HG03460 (cell line): ENCODE results near the gene ARHGAP24.
A peak's percentile ranks its signal among the peaks of the same experiment; 100 is the strongest.
"Not testable (repeated sequence)": the region's sequence is repeated elsewhere in the genome, so short reads cannot be mapped to it uniquely, and the experiment has no call there.

Experiments
- ATAC-seq: cut with Tn5 transposase; IDR thresholded peaks from one replicate; pipeline ENCODE4 v1.9.1; 2021; ENCODE audit not compliant: unreplicated experiment

The ARHGAP24 gene

DNA sequence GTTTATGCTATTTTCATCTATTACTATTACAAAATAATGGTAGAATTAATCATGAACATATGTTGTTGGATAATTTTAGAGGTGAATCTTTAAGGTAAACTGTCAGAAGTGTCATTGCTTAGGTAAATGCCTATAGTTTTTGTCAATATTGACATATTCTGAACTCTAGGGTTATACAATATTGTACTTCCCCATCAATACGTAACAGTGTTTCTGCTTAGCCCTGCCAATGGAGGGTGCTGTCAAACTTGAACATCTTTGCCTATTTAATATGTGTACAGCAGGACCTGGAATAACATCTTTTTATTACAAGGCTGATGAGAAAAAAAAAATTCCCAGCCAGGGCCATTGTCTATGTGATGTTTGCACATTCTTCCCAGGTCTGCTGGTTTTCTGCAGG, 40.8 kb downstream of the ARHGAP24 start:
- ATAC-seq: no peak

DNA sequence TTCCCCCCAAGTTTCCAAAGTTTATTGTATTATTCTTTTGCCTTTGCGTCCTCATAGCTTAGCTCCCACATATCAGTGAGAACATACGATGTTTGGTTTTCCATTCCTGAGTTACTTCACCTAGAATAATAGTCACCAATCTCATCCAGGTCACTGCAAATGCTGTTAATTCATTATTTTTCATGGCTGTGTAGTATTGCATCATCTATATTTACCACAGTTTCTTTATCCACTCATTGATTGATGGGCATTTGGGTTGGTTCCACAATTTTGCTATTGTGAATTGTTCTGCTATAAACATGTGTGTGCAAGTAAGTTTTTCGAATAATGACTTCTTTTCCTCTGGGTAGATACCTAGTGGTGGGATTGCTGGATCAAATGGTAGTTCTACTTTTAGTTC, 43.6 kb downstream of the ARHGAP24 start:
- not testable (repeated sequence) for ATAC-seq

DNA sequence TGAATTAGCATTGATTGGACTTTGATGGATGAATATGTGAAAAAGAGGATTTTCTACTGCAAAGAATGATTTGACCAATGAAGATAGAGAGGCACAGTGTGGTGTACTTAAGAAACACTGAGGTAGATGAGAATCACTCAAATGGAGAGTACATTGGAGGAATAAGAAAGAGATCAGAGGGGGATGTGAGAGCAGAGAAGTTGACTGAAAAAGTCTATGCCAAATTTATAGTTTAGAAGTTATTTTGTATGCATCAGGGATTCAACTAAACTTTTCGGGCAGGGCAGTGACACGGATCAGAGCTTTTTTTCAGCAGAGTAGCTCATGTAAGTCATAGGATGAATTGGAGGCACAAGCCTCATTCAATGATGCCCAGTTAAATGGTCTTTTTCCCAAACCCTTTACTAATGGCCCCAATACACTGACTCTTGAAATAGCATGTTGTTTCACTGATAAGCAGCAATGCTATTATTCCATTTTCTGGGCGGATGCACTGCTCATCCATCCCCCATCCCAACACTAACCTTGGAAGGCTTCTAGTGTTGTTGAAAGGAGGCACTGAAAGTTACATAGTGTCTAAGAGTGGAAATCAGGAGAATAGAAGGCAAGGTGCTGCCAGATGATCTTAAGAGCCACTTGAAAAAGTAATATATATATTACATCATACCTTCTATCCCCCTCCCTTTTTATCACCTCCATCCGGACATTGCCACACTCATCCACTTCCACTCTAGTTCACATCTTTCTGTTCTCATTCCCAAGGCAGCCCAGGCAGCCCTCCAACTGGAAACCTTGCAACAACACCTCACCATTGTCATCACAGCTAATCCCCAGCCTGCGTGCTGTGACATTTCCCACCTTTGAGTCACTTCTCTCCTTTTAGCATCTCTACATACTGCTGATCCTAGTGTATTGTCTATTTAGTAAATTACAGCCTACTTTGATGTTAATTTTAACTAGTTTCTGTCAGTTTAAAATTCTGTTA, 46.1 kb downstream of the ARHGAP24 start:
- no peak for ATAC-seq

DNA sequence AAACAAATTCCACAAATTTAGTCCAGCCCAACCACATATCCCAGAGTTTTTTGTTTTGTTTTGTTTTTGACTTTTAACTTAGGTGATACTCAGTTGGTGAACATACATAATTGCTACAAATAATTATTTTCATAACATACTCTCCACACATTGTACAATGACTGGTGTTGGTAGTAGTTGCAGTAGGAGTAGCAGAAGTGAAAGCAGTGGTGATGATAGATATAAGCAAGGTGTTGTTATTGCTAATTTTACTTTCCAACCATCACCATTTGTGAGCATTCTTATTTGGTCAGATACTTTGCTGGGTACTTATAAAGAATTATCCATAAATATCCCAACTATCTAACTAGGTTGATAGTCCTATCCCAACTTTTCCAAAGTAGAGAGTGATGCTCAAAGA, 47.3 kb downstream of the ARHGAP24 start:
- ATAC-seq: no peak

DNA sequence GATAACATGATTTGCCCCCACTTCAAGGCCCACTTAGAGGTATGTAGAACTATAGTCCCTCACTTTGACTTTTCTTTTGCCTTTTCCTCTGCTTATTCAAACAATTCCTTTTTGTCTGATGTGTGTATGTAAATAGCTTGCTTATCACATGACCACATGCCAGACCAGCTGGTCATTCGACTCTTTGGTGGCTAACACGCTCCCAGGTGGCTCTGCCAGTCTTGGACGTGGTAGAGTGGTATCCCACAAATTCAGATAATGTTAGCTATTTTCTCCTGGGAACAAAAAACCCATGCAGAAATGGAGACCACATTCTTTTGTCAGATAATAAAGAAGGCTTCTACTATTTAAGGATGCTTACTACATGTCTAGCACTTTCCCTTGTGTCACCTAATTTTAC, 47.9 kb downstream of the ARHGAP24 start:
- no peak for ATAC-seq

DNA sequence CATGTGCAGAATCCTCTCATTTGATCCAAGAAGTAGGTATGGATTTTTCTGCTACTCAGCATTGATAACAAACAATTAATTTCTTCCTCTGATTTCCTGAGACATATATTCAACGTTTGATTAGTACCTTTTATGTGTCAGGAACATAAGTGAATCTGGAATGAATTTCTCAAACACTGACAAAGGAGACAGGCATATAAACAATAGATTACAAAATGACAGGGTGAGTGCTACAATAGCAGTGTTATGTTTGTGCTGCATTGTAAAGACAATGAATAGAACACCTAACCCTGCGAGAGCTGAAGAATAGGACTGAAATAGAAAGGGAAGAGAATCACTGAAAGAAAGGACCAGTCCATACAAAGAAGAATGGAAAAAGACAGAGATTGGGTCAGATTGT, 52.9 kb downstream of the ARHGAP24 start:
- ATAC-seq: no peak

DNA sequence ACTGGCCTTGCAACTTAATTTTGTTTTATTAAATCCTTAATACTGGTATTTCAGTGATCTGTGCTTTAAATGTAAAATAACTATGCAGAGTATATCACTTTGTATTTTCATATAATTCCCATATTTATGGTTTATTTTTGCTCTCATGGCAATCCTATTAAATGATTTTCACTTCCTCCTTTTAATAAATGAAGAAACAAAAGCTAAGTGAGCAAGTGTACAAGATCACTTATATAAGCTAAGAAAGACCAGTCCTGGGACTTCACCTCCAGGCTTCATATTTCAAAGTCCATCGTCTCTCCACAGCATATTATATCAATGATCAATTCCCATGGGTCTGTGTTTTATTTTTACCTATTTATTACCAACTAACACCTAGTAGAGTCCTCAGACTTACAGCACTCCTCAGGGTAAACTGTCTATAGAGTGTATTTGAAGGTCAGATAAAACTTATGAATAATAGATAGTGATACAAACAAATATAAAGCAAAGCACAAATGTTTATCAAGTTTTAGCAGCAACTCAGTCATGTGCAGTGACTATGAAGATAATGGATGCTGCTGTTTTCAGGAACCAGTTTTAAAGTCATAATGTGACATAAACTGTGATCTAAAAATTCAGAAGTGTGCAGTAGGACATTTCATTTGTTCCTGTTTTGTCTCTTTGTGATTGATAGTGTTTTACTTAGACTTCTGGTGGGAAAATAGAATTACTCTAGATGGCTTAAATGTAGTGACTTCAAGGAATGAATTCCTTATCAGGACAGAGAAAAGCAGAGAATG, 56.8 kb downstream of the ARHGAP24 start:
- no peak for ATAC-seq

DNA sequence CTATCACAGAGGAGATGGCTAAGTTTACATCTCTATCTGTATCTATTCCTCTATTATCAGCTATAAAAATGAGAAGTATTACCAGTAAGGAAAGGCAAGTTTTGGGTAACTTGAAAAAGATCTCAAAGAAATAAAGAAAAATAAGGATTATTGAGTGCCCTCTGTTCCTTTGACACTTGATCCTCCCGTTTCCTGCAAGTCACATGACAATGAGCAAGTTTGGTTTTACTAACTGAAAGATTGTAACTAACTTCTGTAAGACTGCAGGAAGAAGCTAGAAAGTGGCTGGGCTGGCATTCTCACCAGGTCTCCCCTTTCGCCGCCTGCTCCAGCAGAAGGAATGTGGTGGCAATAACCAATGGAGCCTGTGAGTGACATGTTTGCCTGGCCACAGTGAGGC, 59.2 kb downstream of the ARHGAP24 start:
- ATAC-seq: no peak

DNA sequence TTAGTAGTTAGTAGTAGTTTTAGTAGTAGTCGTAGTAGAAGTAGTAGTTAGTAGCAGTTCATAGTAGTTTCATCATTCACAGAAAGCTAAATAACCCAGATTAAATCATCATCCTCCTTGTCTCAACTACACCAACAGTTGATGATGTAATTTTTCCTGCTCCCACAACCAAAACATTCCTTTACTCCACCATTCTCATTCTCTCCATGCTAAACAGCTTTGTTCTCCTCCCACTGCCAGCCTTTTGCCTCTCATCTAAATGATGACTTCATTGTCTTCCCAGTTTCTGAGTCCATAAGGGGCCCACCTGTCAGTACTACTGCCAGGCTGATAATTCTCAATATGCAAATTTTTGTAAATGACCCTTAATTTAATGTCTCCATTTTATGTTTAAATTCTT, 68.9 kb downstream of the ARHGAP24 start:
- ATAC-seq: no peak

DNA sequence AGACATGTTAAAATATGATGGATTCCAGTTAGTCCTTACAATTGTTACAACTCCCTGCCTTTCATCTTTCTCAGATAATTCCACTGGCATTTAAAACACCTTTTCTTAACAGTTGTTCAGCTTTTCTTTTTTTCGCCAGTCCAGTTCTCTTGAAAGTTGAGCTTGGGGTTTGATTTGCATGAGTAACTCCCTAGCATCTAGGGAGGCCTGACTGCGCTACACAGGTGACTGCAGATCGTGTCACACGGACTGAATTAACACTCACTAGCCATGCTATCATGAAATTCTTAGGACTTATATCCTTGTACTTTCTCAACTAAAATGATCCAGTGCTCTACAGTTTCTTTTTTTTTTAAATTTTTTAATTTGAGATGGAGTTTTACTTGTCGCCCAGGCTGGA, 69.8 kb downstream of the ARHGAP24 start:
- no peak for ATAC-seq

DNA sequence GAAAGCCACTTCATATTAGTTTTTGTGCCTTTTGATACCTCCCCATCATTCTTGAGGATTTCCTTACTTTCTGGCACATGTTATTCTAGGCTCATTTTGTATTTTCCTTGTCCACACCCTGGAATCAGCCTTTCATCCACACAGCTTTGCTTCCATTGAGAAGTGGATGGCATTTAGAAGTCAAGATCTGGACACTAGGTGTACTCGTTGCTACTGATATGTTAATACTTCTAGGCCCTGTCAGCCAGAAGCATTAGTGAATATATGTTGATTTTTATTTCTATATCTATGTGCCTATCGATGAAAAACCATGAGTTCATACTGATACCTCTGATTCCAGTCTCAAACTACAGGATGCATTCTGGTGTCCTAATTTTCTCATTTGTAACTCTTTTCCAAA, 73.2 kb downstream of the ARHGAP24 start:
- ATAC-seq: no peak

DNA sequence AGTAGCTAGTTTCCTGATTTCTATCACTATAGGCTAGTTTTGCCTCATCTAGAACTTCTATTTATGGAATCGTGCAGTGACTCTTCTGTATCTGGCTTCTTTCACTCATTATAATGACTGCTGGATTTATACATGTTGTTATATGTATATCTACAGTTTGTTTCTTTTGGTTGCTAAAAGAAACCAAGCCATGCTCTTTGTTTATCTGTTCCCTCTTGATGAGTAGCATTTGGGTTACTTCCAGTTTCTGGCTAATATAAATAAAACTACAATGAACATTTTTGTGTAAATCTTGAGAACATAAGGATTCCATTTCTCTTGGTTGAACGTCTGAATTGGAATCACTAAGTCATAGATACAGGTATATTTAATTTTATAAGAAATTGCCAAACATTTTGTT, 73.9 kb downstream of the ARHGAP24 start:
- no peak for ATAC-seq

DNA sequence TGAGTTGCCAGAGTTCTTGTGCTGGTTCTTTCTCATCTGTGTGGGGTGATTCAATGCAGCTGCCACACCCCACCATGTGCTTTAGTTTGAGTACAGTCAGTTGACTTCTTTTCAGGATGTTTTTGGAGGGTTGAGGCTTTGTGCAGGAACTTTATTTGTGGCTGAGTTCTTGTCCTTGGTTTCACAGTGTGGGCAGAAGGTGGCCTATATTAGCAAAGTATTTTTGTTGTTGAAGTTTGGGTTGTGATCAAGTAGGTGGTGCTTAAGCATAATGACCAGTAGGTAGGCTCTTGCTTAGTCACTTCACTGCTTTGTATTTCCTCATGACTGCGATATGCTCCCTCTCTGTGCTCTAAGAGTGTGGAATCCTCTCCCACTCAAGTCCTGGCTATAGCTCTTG, 80.3 kb downstream of the ARHGAP24 start:
- no peak for ATAC-seq

DNA sequence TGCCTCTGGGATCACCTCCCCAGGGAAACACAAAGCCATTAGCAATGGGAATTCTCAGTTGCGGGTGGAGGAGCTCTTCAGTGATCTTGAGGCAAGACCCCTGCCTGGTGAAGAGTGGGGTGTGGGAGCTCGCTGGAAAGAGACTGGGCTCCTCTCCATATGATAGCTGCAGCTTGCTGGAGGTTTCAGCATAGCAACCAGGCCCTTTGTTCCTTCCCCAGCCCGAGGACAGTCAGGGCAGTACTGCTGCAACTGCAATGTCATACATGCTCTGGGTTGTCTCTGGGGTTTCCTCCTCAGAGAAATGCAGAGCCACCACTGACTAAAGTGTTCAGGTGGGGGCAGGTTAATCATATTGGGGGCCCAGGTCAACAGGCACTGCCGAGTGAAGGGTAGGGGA, 81.3 kb downstream of the ARHGAP24 start:
- ATAC-seq: no peak

DNA sequence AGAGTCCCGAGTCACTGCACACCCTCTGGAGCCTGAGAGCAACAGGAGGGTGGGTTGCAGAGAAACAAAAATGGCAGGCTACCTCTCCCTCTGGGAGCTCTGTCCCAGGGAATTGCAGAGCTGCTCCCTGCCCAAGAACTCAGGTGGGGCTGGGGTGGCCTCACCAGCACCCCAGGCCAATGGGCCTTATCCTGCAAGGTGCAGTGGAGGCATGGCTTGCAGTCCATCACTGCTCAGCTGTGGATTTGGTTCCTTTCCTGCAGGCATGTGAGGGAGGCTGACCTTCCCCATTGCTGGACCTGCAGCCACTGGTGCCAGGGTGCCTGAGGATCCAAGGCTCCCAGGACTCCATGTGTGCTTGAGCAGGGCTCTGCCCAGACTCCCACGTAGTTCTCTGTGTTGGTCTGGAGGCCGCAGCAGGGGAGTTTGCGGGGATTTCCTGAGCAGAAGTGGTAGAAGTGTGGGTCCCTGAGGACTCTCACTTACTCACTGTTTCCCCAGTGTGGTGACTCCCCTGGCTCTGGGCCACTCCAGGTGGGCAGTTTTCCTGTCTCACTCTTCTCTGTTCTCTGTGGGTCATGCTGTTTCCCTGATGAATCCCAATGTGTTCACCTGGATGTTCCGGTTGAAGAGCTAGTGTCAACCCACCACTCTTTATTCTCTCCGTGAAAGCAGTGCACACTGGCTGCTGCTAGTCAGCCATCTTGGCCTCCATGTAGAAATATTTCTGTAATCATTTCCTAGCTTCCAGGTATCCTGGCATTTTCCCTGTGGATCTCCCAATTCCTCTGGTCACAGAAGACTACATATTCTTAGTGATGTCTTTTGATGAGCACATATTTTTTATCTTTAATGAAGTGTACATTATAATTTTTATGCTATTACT, 82.3 kb downstream of the ARHGAP24 start:
- ATAC-seq: peak; percentile 98

DNA sequence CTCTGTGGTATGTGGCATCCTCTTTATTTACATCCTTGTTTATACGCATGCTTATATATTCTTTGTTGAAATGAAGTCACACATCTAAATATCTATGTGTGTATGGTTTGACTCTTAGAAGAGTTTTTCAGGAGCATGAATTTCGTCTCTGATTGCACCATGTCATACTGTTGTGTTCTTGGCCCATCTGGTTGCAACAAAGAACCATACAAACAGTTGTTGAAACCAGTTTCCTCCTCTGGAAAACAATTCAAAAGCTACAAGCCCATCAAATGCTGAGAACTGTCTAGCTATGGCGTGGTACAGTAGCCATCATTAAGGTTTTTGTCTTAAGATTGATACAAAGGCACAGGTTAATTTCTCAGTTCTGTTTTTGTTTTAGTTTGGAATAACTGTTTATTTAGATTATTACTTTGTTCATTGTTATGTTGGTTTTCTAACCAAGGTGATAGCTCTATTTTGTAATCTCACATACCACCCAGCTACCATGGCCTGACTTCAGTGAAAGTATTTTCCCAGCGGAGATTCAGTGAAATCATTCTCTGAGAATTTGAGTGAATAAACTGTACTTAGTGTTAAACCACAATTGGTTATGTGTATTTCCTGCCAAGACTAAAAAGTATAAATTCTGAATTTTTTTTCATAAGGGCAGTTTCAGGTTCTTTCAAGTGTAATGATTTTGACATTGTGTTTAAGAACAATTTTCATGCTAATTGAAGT, 91.0 kb downstream of the ARHGAP24 start:
- ATAC-seq: no peak

DNA sequence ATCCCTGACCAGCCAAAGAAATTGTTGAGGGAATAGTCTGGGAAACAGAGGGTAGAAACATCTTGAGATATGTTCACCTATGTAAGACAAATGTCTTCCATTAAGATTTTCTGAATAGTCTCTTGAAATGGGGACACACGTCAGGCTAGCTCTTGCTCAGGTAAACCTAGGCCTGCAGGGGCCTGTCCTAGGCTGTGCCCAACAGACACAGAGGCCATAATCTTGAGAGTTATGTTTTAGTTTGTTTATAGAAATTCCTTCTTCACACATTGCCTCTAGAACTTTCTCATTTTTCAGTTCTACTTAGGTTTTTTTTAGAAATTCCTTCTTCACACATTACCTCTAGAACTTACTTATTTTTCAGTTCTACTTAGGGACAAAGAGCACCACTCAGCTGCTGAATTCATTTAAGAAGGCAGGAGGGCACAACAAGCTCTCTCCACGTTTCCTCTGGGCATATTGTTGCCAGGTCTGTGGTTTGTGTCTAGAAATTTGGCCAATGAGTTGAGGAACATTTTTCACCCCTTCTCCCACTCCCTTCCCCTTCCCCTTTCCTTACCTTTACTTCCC, 94.9 kb downstream of the ARHGAP24 start:
- ATAC-seq: no peak

DNA sequence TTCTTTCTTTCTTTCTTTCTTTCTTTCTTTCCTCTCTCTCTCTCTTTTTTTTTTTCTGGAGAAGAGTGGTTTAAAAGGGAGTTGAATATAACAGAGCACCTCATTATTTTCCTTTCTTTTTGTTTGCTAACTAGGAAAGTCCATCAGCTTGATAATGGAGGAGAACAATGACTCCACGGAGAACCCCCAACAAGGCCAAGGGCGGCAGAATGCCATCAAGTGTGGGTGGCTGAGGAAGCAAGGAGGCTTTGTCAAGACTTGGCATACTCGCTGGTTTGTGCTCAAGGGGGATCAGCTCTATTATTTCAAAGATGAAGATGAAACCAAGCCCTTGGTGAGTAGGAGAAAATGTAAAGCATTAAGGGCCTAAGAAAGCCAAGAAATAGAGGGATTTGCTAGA, 95.4 kb downstream of the ARHGAP24 start:
- ATAC-seq: no peak

DNA sequence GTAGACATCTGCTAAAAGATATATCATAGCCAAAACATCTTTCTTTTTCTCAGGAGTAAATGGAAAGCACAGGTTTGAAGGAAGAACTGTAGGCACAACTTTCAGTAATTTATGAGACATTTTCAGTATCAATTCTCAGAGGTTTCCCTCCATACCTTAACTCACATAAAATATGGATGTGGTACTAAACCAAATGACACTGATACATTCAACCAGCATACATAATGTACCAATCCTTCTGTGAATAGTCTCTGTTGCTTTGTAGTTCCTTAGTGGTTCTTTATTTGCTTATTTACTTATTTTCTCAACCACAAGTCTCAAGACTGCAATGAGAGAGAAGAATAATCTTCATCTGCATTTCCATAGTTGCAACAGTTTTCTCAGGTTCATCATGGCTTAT, 96.1 kb downstream of the ARHGAP24 start:
- ATAC-seq: no peak

DNA sequence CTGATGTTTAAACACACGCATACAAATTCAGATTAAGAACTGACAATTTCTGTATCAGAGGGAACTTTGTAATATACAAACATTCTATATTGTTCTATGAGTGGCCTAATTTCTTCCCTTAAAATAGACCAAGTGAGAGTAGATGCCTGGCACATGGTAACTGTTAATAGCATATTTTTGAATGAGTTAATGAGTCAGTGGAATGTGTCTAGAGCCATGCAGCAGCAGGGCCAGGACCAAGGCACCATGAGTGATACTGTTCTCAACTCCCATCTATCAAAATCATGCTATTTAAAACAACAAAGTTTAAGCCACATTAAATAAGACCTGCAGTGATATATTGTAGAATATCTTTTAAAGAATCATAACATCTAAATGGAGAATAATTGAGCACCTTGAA, 98.3 kb downstream of the ARHGAP24 start:
- no peak for ATAC-seq
